HUDEP-2 (cell line): ENCODE results near the gene MNDA.

Source experiments
- DNase-seq, 76 experiments: peaks; one replicate each; lab custom pipeline; 2025; ENCODE audit not compliant: unreplicated experiment in 76 of 76; lab: John Stamatoyannopoulos, UW

MNDA gene

GRCh38 chr1:158830904-158831507, at the start of gene MNDA:
TSS of gene MNDA (plus strand) at chr1:158831351. CDS start at chr1:158842154, 10,803 bp downstream.
- peak in 2 of 76 experiments; percentile 1 to 9 for DNase-seq

GRCh38 chr1:158793604-158794003, 37.5 kb upstream of the MNDA start:
- peak in 10 of 76 experiments; percentile 1 to 22 (median 14) for DNase-seq

GRCh38 chr1:158794247-158794646, 36.9 kb upstream of the MNDA start:
- DNase-seq = no peak

GRCh38 chr1:158798531-158798930, 32.6 kb upstream of the MNDA start:
- DNase-seq = no peak

- DNase-seq = peak in 42 of 76 experiments; percentile 7 to 68 (median 34)
Measured at GRCh38 chr1:158799689-158800088, 31.5 kb upstream of the MNDA start.

- DNase-seq = no peak
Measured at GRCh38 chr1:158800526-158800925, 30.6 kb upstream of the MNDA start.

GRCh38 chr1:158801396-158801795, 29.8 kb upstream of the MNDA start:
- no peak for DNase-seq

GRCh38 chr1:158803678-158804077, 27.5 kb upstream of the MNDA start:
- DNase-seq = no peak

- no peak for DNase-seq
Measured at GRCh38 chr1:158806916-158807536, 24.1 kb upstream of the MNDA start.

- no peak for DNase-seq
Measured at GRCh38 chr1:158809256-158809655, 21.9 kb upstream of the MNDA start.

GRCh38 chr1:158809862-158810261, 21.3 kb upstream of the MNDA start:
- DNase-seq = no peak

GRCh38 chr1:158810311-158810710, 20.8 kb upstream of the MNDA start:
- DNase-seq = no peak

- DNase-seq = no peak
Measured at GRCh38 chr1:158812336-158812735, 18.8 kb upstream of the MNDA start.

GRCh38 chr1:158813164-158813563, 18.0 kb upstream of the MNDA start:
- DNase-seq = no peak

GRCh38 chr1:158814970-158815369, 16.2 kb upstream of the MNDA start:
- DNase-seq = no peak

GRCh38 chr1:158818560-158818959, 12.6 kb upstream of the MNDA start:
- DNase-seq = no peak

- peak in 5 of 76 experiments; percentile 7 to 27 (median 13) for DNase-seq
Measured at GRCh38 chr1:158818975-158819431, 12.1 kb upstream of the MNDA start.

GRCh38 chr1:158819461-158820443, 11.4 kb upstream of the MNDA start:
- DNase-seq = peak in 45 of 76 experiments; percentile 3 to 86 (median 43)

GRCh38 chr1:158821723-158822122, 9.4 kb upstream of the MNDA start:
- no peak for DNase-seq

- no peak for DNase-seq
Measured at GRCh38 chr1:158830074-158830677, 975 bp upstream of the MNDA start.

GRCh38 chr1:158833264-158833663, 2.1 kb downstream of the MNDA start:
- DNase-seq = no peak
